Mesendoderm (in vitro differentiated cells): ENCODE results near the gene SYMPK.

Experiments
- DNase-seq: peaks from one replicate; pipeline ENCODE4 v3.0.0; 2013
- H2AK5ac ChIP-seq: 2 replicates; pipeline ENCODE4 v1.6.1; 2013; ENCODE audit warnings: low read length, inconsistent platforms
- H2BK120ac ChIP-seq: 2 replicates; pipeline ENCODE4 v1.6.1; 2013; ENCODE audit warnings: low read depth, mild to moderate bottlenecking, low read length, moderate library complexity, mixed read lengths
- H2BK15ac ChIP-seq: replicated peaks from 2 replicates; pipeline ENCODE4 v1.6.1; 2013; ENCODE audit warnings: low read depth, mild to moderate bottlenecking, moderate library complexity
- H2BK5ac ChIP-seq: 2 replicates; pipeline ENCODE4 v1.6.1; 2013; ENCODE audit warnings: low read length, inconsistent platforms
- H3K18ac ChIP-seq: 2 replicates; pipeline ENCODE4 v1.6.1; 2013; ENCODE audit warnings: mild to moderate bottlenecking, low read length, mixed read lengths
- H3K23ac ChIP-seq: one replicate; pipeline ENCODE4 v1.6.1; 2013; ENCODE audit warnings: low read length
- H3K27ac ChIP-seq: 2 replicates; pipeline ENCODE4 v1.5.1; 2013; ENCODE audit warnings: low read depth, mild to moderate bottlenecking, inconsistent platforms, low read length, moderate library complexity
- H3K27me3 ChIP-seq: 2 replicates; pipeline ENCODE4 v1.6.1; 2013; ENCODE audit warnings: low read length, control low read depth, mild to moderate bottlenecking, inconsistent platforms; ENCODE audit not compliant: insufficient read depth, poor library complexity
- H3K36me3 ChIP-seq: 2 replicates; pipeline ENCODE4 v1.6.1; 2013; ENCODE audit warnings: low read length, inconsistent platforms; ENCODE audit not compliant: control insufficient read depth, insufficient read depth
- H3K4ac ChIP-seq: one replicate; pipeline ENCODE4 v1.6.1; 2013; ENCODE audit warnings: low read depth, mild to moderate bottlenecking, low read length, moderate library complexity
- H3K4me1 ChIP-seq: 2 replicates; pipeline ENCODE4 v1.6.1; 2013; ENCODE audit warnings: low read depth, low read length, inconsistent platforms; ENCODE audit not compliant: control insufficient read depth
- H3K4me2 ChIP-seq: 2 replicates; pipeline ENCODE4 v1.6.1; 2013; ENCODE audit warnings: low read length
- H3K4me3 ChIP-seq: 2 replicates; pipeline ENCODE4 v1.5.1; 2013; ENCODE audit warnings: mild to moderate bottlenecking, low read length
- H3K56ac ChIP-seq: one replicate; pipeline ENCODE4 v1.6.1; 2013; ENCODE audit warnings: low read length
- H3K79me1 ChIP-seq: 2 replicates; pipeline ENCODE4 v1.6.1; 2013; ENCODE audit warnings: low read length, inconsistent platforms
- H3K79me2 ChIP-seq: 2 replicates; pipeline ENCODE4 v1.6.1; 2013; ENCODE audit warnings: mild to moderate bottlenecking, low read length; ENCODE audit not compliant: control insufficient read depth, insufficient read depth
- H3K9ac ChIP-seq: 2 replicates; pipeline ENCODE4 v1.6.1; 2013; ENCODE audit warnings: low read length, inconsistent platforms
- H4K5ac ChIP-seq: one replicate; pipeline ENCODE4 v1.6.1; 2013; ENCODE audit warnings: low read length
- H4K8ac ChIP-seq: one replicate; pipeline ENCODE4 v1.6.1; 2013; ENCODE audit warnings: low read depth, mild to moderate bottlenecking, control low read depth, low read length, moderate library complexity
- WGBS: extraction: QIAGEN DNeasy Blood & Tissue Kit; methylation state at CpG from one replicate; pipeline ENCODE4 v1.1.7; 2013; ENCODE audit warnings: low lambda C conversion rate, missing lambda C conversion rate; ENCODE audit not compliant: insufficient coverage; ENCODE audit errors: extremely low coverage; 5-methylcytosine and 5-hydroxymethylcytosine counted together

The SYMPK gene

GRCh38 chr19:45883881-45884681, 21.1 kb upstream of the SYMPK start:
- no peak for DNase-seq
- peak overlapping the region; percentile 39 for H3K56ac ChIP-seq
- no peak overlapping the region for H3K4me3 ChIP-seq
- no CpG with 5 or more reads among the region's 57 CpGs for WGBS
- H2BK120ac ChIP-seq, result no peak overlapping the region
- H2AK5ac ChIP-seq, result no peak overlapping the region
- H3K18ac ChIP-seq, result no peak overlapping the region
- peaks cover 5% of the 10 kb centered on the region for H3K79me2 ChIP-seq
- no peak overlapping the region for H4K8ac ChIP-seq
- H3K4me2 ChIP-seq, result no peak overlapping the region
- H3K4ac ChIP-seq, result no peak overlapping the region
- H4K5ac ChIP-seq, result no peak overlapping the region
- no peaks in the 10 kb centered on the region for H3K36me3 ChIP-seq
- H2BK15ac ChIP-seq, result no peak overlapping the region
- H3K27ac ChIP-seq, result no peak overlapping the region
- H3K9ac ChIP-seq, result peak overlapping the region; percentile 53
- no peak overlapping the region for H3K23ac ChIP-seq
- no peak overlapping the region for H2BK5ac ChIP-seq
- peaks cover 13% of the 10 kb centered on the region for H3K4me1 ChIP-seq
- H3K27me3 ChIP-seq, result no peaks in the 10 kb centered on the region
- peaks cover 2% of the 10 kb centered on the region for H3K79me1 ChIP-seq

- DNase-seq, result no peak
- Histone ChIP-seq H2BK120ac (no peak overlapping the region), H2BK5ac (no peak overlapping the region), H3K23ac (no peak overlapping the region), H4K8ac (no peak overlapping the region), H2BK15ac (no peak overlapping the region), H3K4me3 (no peak overlapping the region), H3K4me2 (no peak overlapping the region), H3K4me1 (peaks cover 13% of the 10 kb centered on the region), H3K56ac (peak overlapping the region; percentile 39), H3K18ac (no peak overlapping the region), H3K79me1 (peaks cover 2% of the 10 kb centered on the region), H3K36me3 (no peaks in the 10 kb centered on the region), H4K5ac (no peak overlapping the region), H3K79me2 (peaks cover 5% of the 10 kb centered on the region), H3K27me3 (no peaks in the 10 kb centered on the region), H2AK5ac (no peak overlapping the region), H3K4ac (no peak overlapping the region), H3K9ac (peak overlapping the region; percentile 53), H3K27ac (no peak overlapping the region)
- WGBS, result no CpG with 5 or more reads among the region's 5 CpGs
Measured at GRCh38 chr19:45883586-45883880, 20.6 kb upstream of the SYMPK start.

GRCh38 chr19:45882652-45883585, 20.0 kb upstream of the SYMPK start:
- Histone ChIP-seq H3K4ac (peak overlapping the region; percentile 91), H3K27me3 (no peaks in the 10 kb centered on the region), H3K79me1 (peaks cover 2% of the 10 kb centered on the region), H3K79me2 (peaks cover 5% of the 10 kb centered on the region), H3K9ac (peak overlapping the region; percentile 72), H3K4me1 (peaks cover 13% of the 10 kb centered on the region), H3K4me3 (peak overlapping the region; percentile 16), H3K56ac (peak overlapping the region; percentile 82), H2BK120ac (peak overlapping the region; percentile 88), H3K23ac (no peak overlapping the region), H4K8ac (peak overlapping the region; percentile 69), H2BK5ac (peak overlapping the region; percentile 14), H2BK15ac (no peak overlapping the region), H3K18ac (peak overlapping the region; percentile 78), H3K27ac (peak overlapping the region; percentile 81), H3K36me3 (no peaks in the 10 kb centered on the region), H4K5ac (no peak overlapping the region), H3K4me2 (peak overlapping the region; percentile 73), H2AK5ac (peak overlapping the region; percentile 4)
- WGBS, result no CpG with 5 or more reads among the region's 47 CpGs
- DNase-seq, result peak; percentile 95

GRCh38 chr19:45881909-45882528, 19.1 kb upstream of the SYMPK start:
- DNase-seq, result peak; percentile 84
- no CpG with 5 or more reads among the region's 4 CpGs for WGBS
- H3K4me3 ChIP-seq, result no peak overlapping the region

GRCh38 chr19:45881082-45881908, 18.3 kb upstream of the SYMPK start:
- H3K79me2 ChIP-seq, result peaks cover 5% of the 10 kb centered on the region
- peak; percentile 43 for DNase-seq
- H4K5ac ChIP-seq, result no peak overlapping the region
- peaks cover 14% of the 10 kb centered on the region for H3K4me1 ChIP-seq
- H3K27me3 ChIP-seq, result no peaks in the 10 kb centered on the region
- H2BK5ac ChIP-seq, result peak overlapping the region; percentile 92
- H2AK5ac ChIP-seq, result peak overlapping the region; percentile 96
- no peak overlapping the region for H3K4me3 ChIP-seq
- peak overlapping the region; percentile 32 for H3K18ac ChIP-seq
- peak overlapping the region; percentile 21 for H3K27ac ChIP-seq
- peak overlapping the region; percentile 84 for H3K56ac ChIP-seq
- peak overlapping the region; percentile 37 for H3K9ac ChIP-seq
- H3K79me1 ChIP-seq, result peaks cover 2% of the 10 kb centered on the region
- no peak overlapping the region for H2BK15ac ChIP-seq
- H3K23ac ChIP-seq, result peak overlapping the region; percentile 53
- H3K36me3 ChIP-seq, result no peaks in the 10 kb centered on the region
- no CpG with 5 or more reads among the region's 10 CpGs for WGBS
- H3K4ac ChIP-seq, result peak overlapping the region; percentile 59
- no peak overlapping the region for H2BK120ac ChIP-seq
- H4K8ac ChIP-seq, result no peak overlapping the region
- H3K4me2 ChIP-seq, result peak overlapping the region; percentile 26

More at GRCh38 chr19:45881909-45882528, 19.1 kb upstream of the SYMPK start:
- Histone ChIP-seq H4K8ac (peak overlapping the region; percentile 69), H3K36me3 (no peaks in the 10 kb centered on the region), H3K18ac (peak overlapping the region; percentile 78), H3K79me2 (peaks cover 5% of the 10 kb centered on the region), H3K9ac (peak overlapping the region; percentile 72), H3K23ac (no peak overlapping the region), H3K56ac (peak overlapping the region; percentile 82), H2BK15ac (no peak overlapping the region), H3K4me1 (peaks cover 13% of the 10 kb centered on the region), H3K79me1 (peaks cover 2% of the 10 kb centered on the region), H2BK120ac (peak overlapping the region; percentile 88), H3K27me3 (no peaks in the 10 kb centered on the region), H4K5ac (no peak overlapping the region), H2BK5ac (peak overlapping the region; percentile 92), H2AK5ac (peak overlapping the region; percentile 4), H3K4me2 (peak overlapping the region; percentile 73), H3K27ac (peak overlapping the region; percentile 81), H3K4ac (peak overlapping the region; percentile 91)
